ENCODE results near the gene ERI2. TPM values are rescaled to one million over a fixed set of nuclear protein-coding genes. Genes with fewer than 3 reads are reported as not detected.
"Not testable (repeated sequence)": the region's sequence is repeated elsewhere in the genome, so short reads cannot be mapped to it uniquely, and the experiment has no call there.

The ERI2 gene
- total RNA-seq, 1 donor from 2014 or later, result 4.5 TPM

DNA sequence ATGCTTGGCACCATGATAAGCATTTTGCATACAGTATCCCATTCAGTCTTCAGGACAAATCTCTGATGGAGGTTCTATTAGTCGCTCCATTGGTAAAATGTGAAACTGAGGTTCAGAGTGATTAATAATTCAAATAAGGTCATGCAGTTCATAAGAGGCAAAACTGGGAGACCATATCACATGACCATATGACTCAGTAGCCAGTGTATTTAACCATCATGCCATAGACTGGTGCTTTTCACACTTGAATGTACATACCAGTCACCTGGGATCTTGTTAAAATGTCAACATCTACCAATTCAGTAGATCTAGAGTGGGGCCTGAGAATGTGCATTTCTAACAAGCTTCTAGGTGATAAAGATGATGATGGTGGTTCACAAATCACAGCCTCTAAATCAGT lies 38.2 kb downstream of the ERI2 start:
- Mint-ChIP-seq H3K27me3 (no peaks in the 10 kb centered on the region), H3K9me3 (no peaks in the 10 kb centered on the region), H3K4me3 (no peak overlapping the region), H3K27ac (no peak overlapping the region), H3K4me1 (peaks cover 10% of the 10 kb centered on the region), H3K36me3 (ENCODE audit: low read depth) (peaks cover 5% of the 10 kb centered on the region)
- DNase-seq (no peak), ATAC-seq (ENCODE audit: low read depth) (no peak)
- ChIA-PET CTCF (no interaction called here), POLR2A (no interaction called here)
- intact Hi-C loops (cut with micrococcal nuclease), result no loop called here
- TF ChIP-seq, protein P1, sequence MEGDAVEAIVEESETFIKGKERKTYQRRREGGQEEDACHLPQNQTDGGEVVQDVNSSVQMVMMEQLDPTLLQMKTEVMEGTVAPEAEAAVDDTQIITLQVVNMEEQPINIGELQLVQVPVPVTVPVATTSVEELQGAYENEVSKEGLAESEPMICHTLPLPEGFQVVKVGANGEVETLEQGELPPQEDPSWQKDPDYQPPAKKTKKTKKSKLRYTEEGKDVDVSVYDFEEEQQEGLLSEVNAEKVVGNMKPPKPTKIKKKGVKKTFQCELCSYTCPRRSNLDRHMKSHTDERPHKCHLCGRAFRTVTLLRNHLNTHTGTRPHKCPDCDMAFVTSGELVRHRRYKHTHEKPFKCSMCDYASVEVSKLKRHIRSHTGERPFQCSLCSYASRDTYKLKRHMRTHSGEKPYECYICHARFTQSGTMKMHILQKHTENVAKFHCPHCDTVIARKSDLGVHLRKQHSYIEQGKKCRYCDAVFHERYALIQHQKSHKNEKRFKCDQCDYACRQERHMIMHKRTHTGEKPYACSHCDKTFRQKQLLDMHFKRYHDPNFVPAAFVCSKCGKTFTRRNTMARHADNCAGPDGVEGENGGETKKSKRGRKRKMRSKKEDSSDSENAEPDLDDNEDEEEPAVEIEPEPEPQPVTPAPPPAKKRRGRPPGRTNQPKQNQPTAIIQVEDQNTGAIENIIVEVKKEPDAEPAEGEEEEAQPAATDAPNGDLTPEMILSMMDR (IDR thresholded peaks at IDR 0.05), result no peak

DNA sequence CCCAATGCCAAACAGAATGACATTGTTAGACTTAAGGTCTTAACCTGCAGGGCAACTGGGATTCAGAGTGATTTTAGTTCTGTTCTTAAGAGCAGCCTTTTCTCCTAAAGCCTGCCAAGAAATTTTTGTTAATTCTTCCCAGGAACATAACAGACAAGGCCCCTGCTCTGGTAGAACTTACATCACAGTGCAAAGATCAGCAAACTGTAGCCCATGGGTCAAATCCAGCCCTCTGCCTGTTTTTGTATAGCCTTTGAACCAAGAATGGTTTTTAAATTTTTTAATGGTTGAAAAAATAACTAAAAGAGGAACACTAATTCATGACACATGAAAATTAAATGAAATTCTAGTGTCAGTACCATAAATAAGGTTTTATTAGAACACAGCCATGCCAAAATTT lies 38.7 kb downstream of the ERI2 start:
- no peak for DNase-seq
- Mint-ChIP-seq H3K27me3 (no peaks in the 10 kb centered on the region), H3K4me3 (no peak overlapping the region), H3K9me3 (peaks cover 2% of the 10 kb centered on the region), H3K36me3 (ENCODE audit: low read depth) (peaks cover 5% of the 10 kb centered on the region), H3K4me1 (peaks cover 14% of the 10 kb centered on the region), H3K27ac (no peak overlapping the region)
- ChIA-PET POLR2A (no interaction called here), CTCF (no interaction called here)
- intact Hi-C loops (cut with micrococcal nuclease), result no loop called here
- TF ChIP-seq, protein P1 (IDR thresholded peaks at IDR 0.05), result no peak
- ATAC-seq (ENCODE audit: low read depth), result no peak

DNA sequence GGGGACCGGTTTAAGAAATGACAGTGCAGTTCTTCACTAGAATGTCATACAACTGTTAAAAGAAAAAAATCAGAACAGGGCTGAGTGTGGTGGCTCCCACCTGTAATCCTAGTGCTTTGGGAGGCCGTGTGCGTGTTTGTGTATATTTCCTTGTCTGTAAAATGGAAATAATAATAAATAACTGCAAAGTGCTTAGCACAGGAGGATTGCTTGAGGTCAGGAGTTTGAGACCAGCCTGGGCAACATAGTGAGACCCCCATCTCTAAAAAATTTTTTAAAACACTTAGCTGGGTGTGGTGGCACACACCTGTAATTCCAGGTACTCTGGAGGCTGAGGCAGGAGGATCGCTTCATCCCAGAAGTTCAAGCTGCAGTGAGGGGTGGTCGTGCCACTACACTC lies 40.0 kb downstream of the ERI2 start:
- Mint-ChIP-seq H3K27me3 (no peaks in the 10 kb centered on the region), H3K36me3 (ENCODE audit: low read depth) (peaks cover 6% of the 10 kb centered on the region), H3K9me3 (peaks cover 2% of the 10 kb centered on the region), H3K4me3 (no peak overlapping the region), H3K27ac (no peak overlapping the region), H3K4me1 (peaks cover 15% of the 10 kb centered on the region)
- no peak for ATAC-seq (ENCODE audit: low read depth)
- TF ChIP-seq, protein P1 (IDR thresholded peaks at IDR 0.05), result no peak
- DNase-seq, result no peak
- ChIA-PET POLR2A (no interaction called here), CTCF (no interaction called here)
- intact Hi-C loops (cut with micrococcal nuclease), result no loop called here

DNA sequence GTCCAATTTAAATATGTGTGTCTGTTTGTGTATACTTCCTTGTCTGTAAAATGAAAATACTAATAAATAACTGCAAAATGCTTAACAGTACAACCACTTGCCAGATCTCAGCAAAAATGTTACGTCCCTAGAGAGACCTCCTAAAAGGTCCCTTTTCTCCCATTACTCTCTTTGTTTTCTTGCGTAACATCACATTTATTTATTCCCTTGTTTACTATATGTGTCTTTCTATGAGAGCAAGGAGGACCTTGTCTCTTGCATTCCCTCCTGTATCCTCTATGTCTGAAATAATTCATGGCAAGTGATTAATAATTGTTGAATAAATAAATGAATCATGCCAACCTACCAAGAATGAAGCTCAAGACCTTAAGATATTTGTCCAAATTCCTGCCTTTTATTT lies 40.5 kb downstream of the ERI2 start:
- TF ChIP-seq, protein P1 (IDR thresholded peaks at IDR 0.05), result no peak
- CTCF ChIA-PET, result no interaction called here

DNA sequence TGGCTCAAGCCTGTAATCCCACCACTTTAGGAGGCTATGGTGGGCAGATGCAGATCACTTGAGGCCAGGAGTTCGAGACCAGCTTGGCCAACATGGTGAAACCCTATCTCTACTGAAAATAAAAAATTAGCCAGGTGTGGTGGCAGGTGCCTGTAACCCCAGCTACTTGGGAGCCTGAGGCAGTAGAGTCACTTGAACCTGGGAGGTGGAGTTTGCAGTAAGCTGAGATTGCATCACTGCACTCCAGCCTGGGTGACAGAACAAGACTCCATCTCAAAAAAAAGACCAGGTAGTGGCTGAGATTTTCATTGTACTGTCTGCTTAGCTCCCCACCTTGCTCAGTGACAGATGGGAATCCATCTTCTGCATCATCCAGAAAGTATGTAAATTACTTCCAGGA lies 41.8 kb downstream of the ERI2 start:
- not testable (repeated sequence) for ATAC-seq (ENCODE audit: low read depth); H3K9me3 Mint-ChIP-seq; H3K4me3 Mint-ChIP-seq; H3K36me3 Mint-ChIP-seq (ENCODE audit: low read depth); H3K27me3 Mint-ChIP-seq; H3K27ac Mint-ChIP-seq; DNase-seq
- POLR2A ChIA-PET, result interaction anchor here (2.5 kb wide), 1 partner anchor 23 kb away, joined by 19 read pairs; the partner anchor contains the start of gene THUMPD1
- CTCF ChIA-PET, result interaction anchor here (0.6 to 1.4 kb wide), 2 partner anchors 11 to 44 kb away, joined by 3 read pairs; no protein-coding TSS in a partner anchor
- peaks cover 15% of the 10 kb centered on the region for H3K4me1 Mint-ChIP-seq
- intact Hi-C loops (cut with micrococcal nuclease), result loop anchor here (1.0 to 5.0 kb wide), 2 partner anchors 23 to 513 kb away; partner anchors contain the start of genes CRYM and THUMPD1

More for the DNA sequence above, 40.5 kb downstream of the ERI2 start:
- intact Hi-C loops (cut with micrococcal nuclease), result no loop called here
- DNase-seq (no peak), ATAC-seq (ENCODE audit: low read depth) (no peak)
- POLR2A ChIA-PET, result interaction anchor here (2.5 kb wide), 1 partner anchor 25 kb away, joined by 19 read pairs; the partner anchor contains the start of gene THUMPD1
- Mint-ChIP-seq H3K9me3 (peaks cover 7% of the 10 kb centered on the region), H3K4me1 (peaks cover 15% of the 10 kb centered on the region), H3K4me3 (no peak overlapping the region), H3K27me3 (no peaks in the 10 kb centered on the region), H3K27ac (no peak overlapping the region), H3K36me3 (ENCODE audit: low read depth) (peaks cover 9% of the 10 kb centered on the region)
